ENCODE data around the gene NSUN6.
"Not testable (repeated sequence)": the region's sequence is repeated elsewhere in the genome, so short reads cannot be mapped to it uniquely, and the experiment has no call there.

Gene NSUN6

GRCh38 chr10:18607503-18608378 is 43.6 kb downstream of the NSUN6 start:
- DNase-seq: no peak

DNA sequence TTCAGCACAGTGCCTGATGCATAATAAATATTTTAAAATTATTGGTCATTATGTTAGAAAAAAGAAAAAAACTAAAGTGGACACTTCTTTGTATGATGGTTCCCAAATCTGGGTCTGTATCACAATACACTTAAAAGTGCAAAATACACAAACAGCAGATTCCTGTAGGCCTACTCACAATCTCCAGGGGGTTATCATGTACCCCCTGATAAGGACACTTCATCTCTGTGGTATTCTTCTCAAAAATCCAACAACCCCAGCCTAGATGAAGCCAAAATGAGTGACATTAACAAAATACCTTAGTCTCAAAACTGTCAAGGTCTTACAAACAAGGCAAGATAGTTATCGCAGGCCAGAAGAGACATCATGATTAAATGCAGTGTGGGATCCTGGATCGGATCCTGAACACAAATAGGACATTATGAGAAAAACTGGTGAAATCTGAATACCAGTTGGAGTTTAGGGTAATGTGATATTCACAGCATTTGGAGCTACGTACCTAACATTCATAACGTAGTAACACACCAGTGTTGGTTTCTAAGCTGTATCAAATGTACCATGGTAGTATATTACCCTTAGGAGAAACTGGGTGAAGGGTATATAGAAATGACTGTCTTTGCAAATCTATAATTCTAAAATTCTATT is 45.2 kb downstream of the NSUN6 start:
- no peak for DNase-seq

DNA sequence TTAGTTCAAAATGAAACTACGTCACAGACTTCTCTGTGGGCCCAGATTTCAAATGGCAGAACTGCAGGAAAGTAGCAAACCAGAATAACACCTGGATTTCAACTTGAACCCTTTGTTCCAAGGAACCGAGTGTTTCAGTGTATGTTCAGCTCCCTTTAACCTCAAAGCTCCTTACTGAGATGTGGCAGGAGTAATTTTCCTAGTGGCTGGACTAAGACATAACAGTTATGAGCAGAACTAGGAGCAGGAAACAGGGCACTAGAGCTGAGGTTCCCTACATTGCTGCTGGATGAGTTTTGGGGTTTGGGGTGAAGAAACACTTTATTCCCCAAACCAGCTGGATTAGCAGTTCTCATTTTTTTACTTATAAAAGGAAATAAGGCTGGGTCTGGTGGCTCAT is 50.1 kb downstream of the NSUN6 start:
- no peak for DNase-seq

DNA sequence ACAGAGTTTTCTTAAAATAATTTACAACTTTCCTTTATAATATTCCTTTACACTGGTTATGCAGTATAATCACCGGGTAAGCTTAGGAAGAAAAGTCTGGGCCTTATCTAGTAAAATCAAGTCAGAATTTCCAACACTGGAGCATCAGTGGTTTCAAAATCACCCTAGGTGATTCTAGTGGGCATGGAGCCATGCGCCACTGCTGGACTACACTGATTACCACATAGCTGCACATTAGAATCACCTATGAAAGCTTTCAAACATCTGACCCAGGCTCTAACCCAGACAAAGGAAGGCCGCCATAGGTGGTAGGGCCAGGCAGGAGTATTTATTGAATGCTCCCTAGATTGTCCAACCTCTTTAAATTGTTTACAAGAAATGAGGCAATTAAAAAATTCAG is 52.0 kb downstream of the NSUN6 start:
- no peak for DNase-seq

GRCh38 chr10:18594574-18595156 is 56.7 kb downstream of the NSUN6 start:
- DNase-seq: no peak

DNA sequence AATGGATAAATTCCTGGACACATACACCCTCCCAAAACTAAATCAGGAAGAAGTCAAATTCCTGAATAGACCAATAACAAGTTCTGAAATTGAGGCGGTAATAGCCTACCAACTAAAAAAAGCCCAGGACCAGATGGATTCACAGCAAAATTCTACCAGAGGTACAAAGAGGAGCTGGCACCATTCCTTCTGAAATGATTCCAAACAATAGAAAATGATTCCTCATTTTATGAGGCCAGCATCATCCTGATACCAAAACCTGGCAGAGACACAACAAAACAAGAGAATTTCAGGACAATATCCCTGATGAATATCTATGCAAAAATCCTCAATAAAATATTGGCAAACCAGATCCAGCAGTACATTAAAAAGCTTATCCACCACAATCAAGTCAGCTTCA is 60.2 kb downstream of the NSUN6 start:
- not testable (repeated sequence) for DNase-seq

GRCh38 chr10:18586637-18587036 is 64.8 kb downstream of the NSUN6 start:
- DNase-seq: not testable (repeated sequence)

GRCh38 chr10:18583575-18584270 is 67.7 kb downstream of the NSUN6 start:
- DNase-seq: no peak

DNA sequence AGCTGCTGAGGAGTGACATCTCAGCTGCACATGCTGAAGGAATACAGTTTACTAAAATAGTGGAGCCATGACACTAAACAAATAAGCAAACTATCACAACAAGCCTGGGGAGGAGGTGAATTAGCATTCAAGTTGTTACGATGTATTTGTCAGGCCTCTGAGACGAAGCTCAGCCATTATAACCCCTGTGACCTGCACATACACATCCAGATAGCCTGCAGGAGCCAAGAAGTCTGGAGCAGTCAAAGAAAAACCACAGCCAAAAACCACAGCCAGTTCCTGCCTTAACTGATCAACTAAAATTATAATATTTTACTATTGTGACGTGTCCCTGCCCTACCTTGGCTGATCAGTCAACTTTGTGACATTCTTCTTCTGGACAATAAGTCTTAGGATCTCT is 68.6 kb downstream of the NSUN6 start:
- no peak for DNase-seq

GRCh38 chr10:18577823-18578685 is 73.3 kb downstream of the NSUN6 start:
- no peak for DNase-seq

DNA sequence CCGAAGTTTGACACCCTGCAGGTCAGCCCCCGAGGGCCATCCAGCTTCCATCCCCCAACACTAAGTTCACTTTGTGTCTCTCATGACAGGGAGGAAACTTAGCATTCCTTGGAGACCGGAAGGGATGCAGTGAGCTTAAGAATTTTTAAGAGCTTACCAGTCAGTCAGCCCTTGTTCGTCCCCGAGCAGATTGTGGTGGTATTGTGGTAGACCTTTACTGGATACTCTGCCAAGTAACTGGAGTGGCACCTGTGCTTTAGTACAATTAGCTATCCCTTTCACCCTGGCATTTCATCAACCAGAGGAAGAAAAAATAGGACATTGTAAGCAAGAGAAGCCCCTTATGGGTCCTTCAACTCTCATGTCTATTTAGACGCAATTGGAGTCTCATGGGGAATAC is 74.8 kb downstream of the NSUN6 start:
- no peak for DNase-seq

DNA sequence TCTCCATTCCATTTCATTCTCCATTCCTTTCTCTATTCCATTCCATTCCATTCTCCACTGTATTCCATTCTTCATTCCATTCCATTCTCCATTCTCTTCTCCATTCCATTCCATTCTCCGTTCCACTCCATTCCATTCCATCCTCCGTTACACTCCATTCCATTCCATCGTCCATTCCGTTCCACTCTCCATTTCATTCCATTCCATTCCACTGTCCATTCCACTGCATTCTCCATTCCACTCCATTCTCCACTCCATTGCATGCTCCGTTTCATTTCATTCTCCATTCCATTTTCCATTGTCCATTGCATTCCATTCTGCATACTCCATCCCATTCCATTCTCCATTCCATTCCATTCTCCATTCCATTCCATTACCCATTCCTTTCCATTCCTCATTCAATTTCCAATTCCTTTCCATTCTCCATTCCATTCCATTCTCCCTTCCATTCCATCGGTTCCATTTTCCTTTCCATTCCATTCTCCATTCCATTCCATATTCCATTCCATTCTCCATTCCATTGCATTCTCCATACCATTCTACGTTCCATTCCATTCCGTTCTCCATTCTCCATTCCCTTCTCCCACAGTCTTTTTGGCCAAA is 78.3 kb downstream of the NSUN6 start:
- no peak for DNase-seq

- DNase-seq: no peak
These were observed 79.6 kb downstream of the NSUN6 start for GRCh38 chr10:18571780-18572179.

- DNase-seq: no peak
These were observed 80.3 kb downstream of the NSUN6 start for GRCh38 chr10:18571076-18571475.

DNA sequence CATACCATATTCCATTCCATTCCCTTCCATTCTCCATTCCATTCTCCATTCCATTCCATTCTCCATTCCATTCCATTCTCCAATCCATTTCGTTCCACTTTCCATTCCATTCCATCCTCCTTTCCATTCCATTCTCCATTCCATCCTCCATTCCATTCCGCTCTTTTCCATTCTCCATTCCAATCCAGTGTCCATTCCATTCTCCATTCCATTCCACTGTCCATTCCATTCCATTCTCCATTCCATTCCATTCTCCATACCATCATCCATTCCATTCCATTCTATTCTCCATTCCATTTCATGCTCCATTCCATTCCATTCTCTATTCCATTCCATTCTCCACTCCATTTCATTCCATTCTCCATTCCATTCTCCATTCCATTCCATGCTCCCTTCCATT is 81.0 kb downstream of the NSUN6 start:
- not testable (repeated sequence) for DNase-seq

DNA sequence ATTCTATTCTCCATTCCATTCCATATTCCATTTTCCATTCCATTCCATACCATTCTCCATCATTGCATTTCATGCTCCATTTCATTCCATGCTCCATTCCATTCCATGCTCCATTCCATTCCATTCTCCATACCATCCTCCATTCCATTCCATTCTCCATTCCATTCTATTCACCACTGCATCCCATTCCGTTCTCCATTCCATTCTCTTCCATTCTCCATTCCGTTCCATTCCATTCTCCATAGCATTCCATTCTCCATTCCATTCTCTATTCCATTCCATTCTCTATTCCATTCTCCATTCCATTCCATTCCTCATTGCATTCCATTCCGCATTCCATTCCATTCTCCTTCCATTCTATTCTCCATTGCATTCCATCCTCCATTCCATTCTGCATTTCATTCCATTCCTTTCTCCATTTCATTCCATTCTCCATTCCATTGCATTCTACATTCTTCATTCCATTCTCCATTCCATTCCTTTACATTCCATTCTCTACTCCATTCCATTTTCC is 84.0 kb downstream of the NSUN6 start:
- DNase-seq: no peak

GRCh38 chr10:18566177-18566576 is 85.2 kb downstream of the NSUN6 start:
- no peak for DNase-seq

DNA sequence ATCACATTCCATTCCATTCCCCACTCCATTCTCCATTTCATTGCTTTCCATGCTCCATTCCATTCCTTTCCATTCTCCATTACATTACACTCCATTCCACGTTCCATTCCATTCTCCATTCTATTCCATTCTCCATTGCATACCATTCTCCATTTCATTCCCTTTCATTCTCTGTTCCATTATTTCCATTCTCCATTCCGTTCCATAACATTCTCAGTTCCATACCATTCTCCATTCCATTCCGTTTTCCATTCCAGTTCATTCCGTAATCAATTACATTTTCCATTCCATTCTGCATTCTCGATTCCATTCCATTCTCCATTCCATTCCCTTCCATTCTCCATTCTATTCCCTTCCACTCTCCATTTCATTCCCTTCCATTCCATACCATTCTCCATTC is 86.4 kb downstream of the NSUN6 start:
- DNase-seq: no peak

DNA sequence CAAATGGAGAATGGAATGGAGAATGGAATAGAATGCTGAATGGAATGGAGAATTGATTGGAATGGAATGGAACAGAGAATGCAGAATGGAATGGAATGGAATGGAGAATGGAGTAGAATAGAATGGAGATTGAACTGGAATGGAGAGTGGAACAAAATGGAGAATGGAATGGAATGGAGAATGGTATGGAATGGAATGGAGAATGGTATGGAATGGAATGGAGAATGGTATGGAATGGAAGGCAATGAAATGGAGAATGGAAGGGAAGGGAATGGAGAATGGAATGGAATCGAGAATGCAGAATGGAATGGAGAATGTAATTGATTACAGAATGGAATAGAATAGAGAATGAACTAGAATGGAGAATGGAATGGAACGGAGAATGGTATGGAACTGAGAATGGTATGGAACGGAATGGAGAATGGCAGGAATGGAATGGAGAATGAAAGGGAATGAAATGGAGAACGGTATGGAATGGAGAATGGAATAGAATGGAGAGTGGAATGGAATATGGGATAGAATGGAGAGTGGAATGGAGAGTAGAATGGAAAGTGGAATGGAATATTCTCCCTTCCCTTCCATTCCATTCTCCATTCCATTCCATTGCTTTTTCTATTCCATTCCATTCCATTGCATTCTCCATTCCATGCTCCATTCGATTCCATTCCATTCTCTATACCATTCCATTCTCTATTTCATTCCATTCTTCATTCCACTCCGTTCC is 88.2 kb downstream of the NSUN6 start:
- no peak for DNase-seq

DNA sequence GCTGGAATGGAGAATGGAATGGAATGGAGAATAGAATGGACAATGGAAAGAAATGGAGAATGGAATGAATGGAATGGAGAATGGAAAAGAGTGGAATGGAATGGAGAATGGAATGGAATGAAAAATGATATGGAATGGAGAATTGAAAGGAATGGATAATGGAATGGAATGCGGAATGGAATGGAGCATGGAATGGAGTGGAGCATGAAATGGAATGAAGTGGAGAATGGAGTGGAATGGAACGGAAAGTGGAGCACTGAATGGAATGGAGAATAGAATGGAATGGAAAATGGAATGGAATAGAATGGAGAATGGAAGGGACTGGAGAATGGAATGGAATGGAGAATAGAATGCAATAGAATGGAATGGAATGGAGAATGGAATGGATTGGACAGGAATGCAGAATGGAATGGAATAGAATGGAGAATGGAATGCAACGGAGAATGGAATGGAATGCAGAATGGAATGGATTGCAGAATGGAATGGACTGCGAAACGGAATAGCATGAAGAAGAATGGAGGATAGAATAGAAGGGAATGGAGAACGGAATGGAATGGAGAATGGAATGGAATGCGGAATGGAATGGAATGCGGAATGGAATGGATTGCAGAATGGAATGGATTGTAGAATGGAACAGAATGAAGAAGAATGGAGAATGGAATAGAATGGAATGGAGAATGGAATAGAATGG is 89.4 kb downstream of the NSUN6 start:
- DNase-seq: no peak
